HepG2 (cell line): ENCODE measurements around the gene DNAH9. TPM values are rescaled to one million over a fixed set of nuclear protein-coding genes. Genes with fewer than 3 reads are reported as not detected.

ENCODE experiments used
- ATAC-seq: fragments of 200-7000 bp; cut with Tn5 transposase; 3 replicates; pipeline ENCODE4 v1.9.1; 2020; ENCODE audit warnings: mild to moderate bottlenecking, moderate library complexity
- BruUV-seq: library from RNA; stranded (reverse); fragments of 400-500 nt; replicated peaks from 2 replicates; lab custom pipeline; 2021; lab: Mats Ljungman, UMichigan
- CTCF ChIA-PET: fragments of 300-600 bp; formaldehyde crosslinking; extraction: SDS; loops from one replicate; lab custom pipeline; 2021; ENCODE audit warnings: low total read pairs, inconsistent platforms, low intra/inter-chr PET ratio; lab: Yijun Ruan, JAX
- POLR2A ChIA-PET: fragments of 350-600 bp; sonication (Branson Sonifier 250); formaldehyde crosslinking; loops from one replicate; lab custom pipeline; 2020; ENCODE audit warnings: antibody characterized with exemption, inconsistent platforms; lab: Yijun Ruan, JAX
- DNase-seq: peaks from one replicate; pipeline ENCODE4 v3.0.0-alpha.2; 2015; ENCODE audit warnings: low spot score
- FAIRE-seq: peaks from 3 replicates; lab custom pipeline; 2011; peaks lifted over from hg19 to GRCh38; lab: Jason Lieb, UNC
- H2AFZ ChIP-seq: one replicate; pipeline ENCODE4 v1.6.1; 2011; ENCODE audit warnings: low read length, inconsistent platforms
- H3K27ac ChIP-seq: fragments of 300-600 bp; 3 replicates; pipeline ENCODE4 v1.8.0; 2011; ENCODE audit warnings: mixed run types, mild to moderate bottlenecking, mixed read lengths, low read length, inconsistent platforms; ENCODE audit not compliant: insufficient read depth; ENCODE audit errors: extremely low read length
- H3K27me3 ChIP-seq, 2 experiments: fragments of 200-600 bp in 1 of 2; 2 replicates in 1 of 2; 3 replicates in 1 of 2; pipeline versions ENCODE4 v1.6.0 to v1.8.0; 2011; ENCODE audit warnings: low read length in 2 of 2, mild to moderate bottlenecking in 2 of 2, moderate library complexity in 2 of 2, inconsistent platforms in 1 of 2; ENCODE audit not compliant: insufficient read depth in 2 of 2, control insufficient read depth in 1 of 2
- H3K36me3 ChIP-seq, 2 experiments: fragments of 200-600 bp in 1 of 2; replicated peaks in 1 of 2; 2 replicates in 1 of 2; 3 replicates in 1 of 2; pipeline versions ENCODE4 v1.5.1 to v1.8.0; 2011; ENCODE audit warnings: low read length in 2 of 2, inconsistent platforms in 1 of 2; ENCODE audit not compliant: insufficient read depth in 2 of 2, control insufficient read depth in 1 of 2
- H3K4me1 ChIP-seq: 2 replicates; pipeline ENCODE4 v1.5.1; 2012; ENCODE audit warnings: low read length, inconsistent platforms; ENCODE audit not compliant: insufficient read depth
- H3K4me2 ChIP-seq: 2 replicates; pipeline ENCODE4 v1.6.0; 2011; ENCODE audit warnings: low read depth, low read length, inconsistent platforms
- H3K4me3 ChIP-seq, 3 experiments: fragments of 200-600 bp in 1 of 3; sonication (generic), shearing (Covaris generic) in 1 of 3; replicated peaks in 1 of 3; 2 replicates each; pipeline ENCODE4 v1.5.1; 2011 to 2016; ENCODE audit warnings: low read length in 3 of 3, inconsistent platforms in 2 of 3, low read depth in 2 of 3, mild to moderate bottlenecking in 2 of 3, control low read depth in 1 of 3, mixed read lengths in 1 of 3; ENCODE audit not compliant: insufficient read depth in 1 of 3
- H3K79me2 ChIP-seq: one replicate; pipeline ENCODE4 v1.6.1; 2011; ENCODE audit warnings: low read length, inconsistent platforms; ENCODE audit not compliant: insufficient read depth
- H3K9ac ChIP-seq: 2 replicates; pipeline ENCODE4 v1.6.0; 2011; ENCODE audit warnings: mild to moderate bottlenecking, low read depth, low read length, inconsistent platforms; ENCODE audit not compliant: insufficient read depth
- H3K9me3 ChIP-seq: 2 replicates; pipeline ENCODE4 v1.5.1; 2012; ENCODE audit warnings: mild to moderate bottlenecking, low read length
- H4K20me1 ChIP-seq: 2 replicates; pipeline ENCODE4 v1.6.0; 2011; ENCODE audit warnings: inconsistent platforms, mild to moderate bottlenecking, low read length, moderate library complexity; ENCODE audit not compliant: insufficient read depth
- ARID3A ChIP-seq: IDR thresholded peaks from 2 replicates; pipeline ENCODE4 v1.6.1; 2012; ENCODE audit warnings: low read depth, low read length, improper control_type of control experiment
- CBFB ChIP-seq: sonication (generic); formaldehyde crosslinking; IDR thresholded peaks from 2 replicates; pipeline ENCODE4 v1.4.0; 2020; ENCODE audit warnings: missing genetic modification reagents
- DMTF1 ChIP-seq: sonication (generic); formaldehyde crosslinking; IDR thresholded peaks from 2 replicates; pipeline ENCODE4 v1.4.0; 2020; ENCODE audit warnings: mild to moderate bottlenecking, missing genetic modification reagents
- FOXA1 ChIP-seq, 2 experiments: fragments of 450-650 bp in 1 of 2; sonication (generic) in 1 of 2; formaldehyde crosslinking in 1 of 2; IDR thresholded peaks; 2 replicates each; pipeline versions ENCODE4 v1.4.0 to v1.6.1; 2016 to 2020; ENCODE audit warnings: missing genetic modification reagents in 1 of 2
- FOXA3 ChIP-seq: IDR thresholded peaks from 2 replicates; pipeline ENCODE4 v1.6.1; 2016; ENCODE audit warnings: missing genetic modification reagents, missing compliant biosample characterization
- FOXC1 ChIP-seq: sonication (generic); formaldehyde crosslinking; IDR thresholded peaks from 2 replicates; pipeline ENCODE4 v1.8.0; 2022; ENCODE audit warnings: mild to moderate bottlenecking, missing genetic modification reagents, borderline replicate concordance
- LBX2 ChIP-seq: sonication (generic); formaldehyde crosslinking; IDR thresholded peaks from 2 replicates; pipeline ENCODE4 v1.5.0; 2020; ENCODE audit warnings: missing genetic modification reagents, mild to moderate bottlenecking, borderline replicate concordance
- NFYB ChIP-seq: sonication (generic); formaldehyde crosslinking; IDR thresholded peaks from 2 replicates; pipeline ENCODE4 v1.4.0; 2020; ENCODE audit warnings: missing genetic modification reagents
- PLRG1 ChIP-seq: fragments of 450-650 bp; conservative IDR thresholded peaks from 2 replicates; pipeline ENCODE4 v1.6.1; 2016
- PRDM15 ChIP-seq: sonication (generic); formaldehyde crosslinking; IDR thresholded peaks from 2 replicates; pipeline ENCODE4 v1.4.0; 2020; ENCODE audit warnings: missing genetic modification reagents
- SMAD1 ChIP-seq: sonication (generic); formaldehyde crosslinking; IDR thresholded peaks from 2 replicates; pipeline ENCODE4 v1.4.0; 2020; ENCODE audit warnings: missing genetic modification reagents, low read depth, mild to moderate bottlenecking, borderline replicate concordance
- STAT5B ChIP-seq: sonication (generic); formaldehyde crosslinking; IDR thresholded peaks from 2 replicates; pipeline ENCODE4 v1.4.0; 2020; ENCODE audit warnings: missing genetic modification reagents
- ZFP1 ChIP-seq: IDR thresholded peaks from 2 replicates; pipeline ENCODE4 v1.6.1; 2016
- ZFP36L1 ChIP-seq: sonication (generic); formaldehyde crosslinking; IDR thresholded peaks from 2 replicates; pipeline ENCODE4 v1.8.0; 2022; ENCODE audit warnings: mild to moderate bottlenecking, missing genetic modification reagents, moderate library complexity
- ZSCAN25 ChIP-seq: sonication (generic); formaldehyde crosslinking; IDR thresholded peaks from 2 replicates; pipeline ENCODE4 v1.8.0; 2022; ENCODE audit warnings: mild to moderate bottlenecking, missing genetic modification reagents
- WGBS: methylation state at CpG from one replicate; pipeline ENCODE4 v1.1.6; 2017; ENCODE audit warnings: low lambda C conversion rate; 5-methylcytosine and 5-hydroxymethylcytosine counted together
- in situ Hi-C: cut with HindIII; loops from 2 replicates; pipeline ENCODE4 v1.10.0; 2017; ENCODE audit warnings: low pct_unique_long_range_greater_than_20kb; ENCODE audit not compliant: extremely low pct_ligation_motif_present
- intact Hi-C: fragments of 100-400 bp; cut with micrococcal nuclease; formaldehyde crosslinking; loops from one replicate; pipeline ENCODE4 v1.10.0; 2022; ENCODE audit not compliant: unreplicated experiment
- polyA plus RNA-seq, 8 experiments: library from polyadenylated mRNA; depleted of rRNA in 3 of 8; stranded (reverse) in 7 of 8; unstranded in 1 of 8; fragments of >200 nt; fragmentation: Illumina TruSeq in 4 of 8; extraction: Trizol in 4 of 8; gene quantifications; 2 replicates each; pipeline versions ENCODE4 v1.2.1 to v1.2.3, GENCODE V29; 2011 to 2016; ENCODE audit warnings: low read depth in 4 of 8, missing spikeins in 1 of 8, mixed read lengths in 1 of 8; ENCODE audit not compliant: insufficient read depth in 1 of 8
- total RNA-seq, 5 experiments: library from RNA; depleted of rRNA; stranded (reverse); fragments of >200 nt; fragmentation: Illumina TruSeq; extraction: Trizol; gene quantifications; 2 replicates each; pipeline ENCODE4 v1.2.3, GENCODE V29; 2016; ENCODE audit warnings: low read depth in 1 of 5

Gene DNAH9
- total and polyA plus RNA-seq, 2 of the 13 experiments (the other 11 are each of a cell fraction or from before 2014, with no cell fraction given) = not detected

- H2AFZ ChIP-seq = no peak overlapping the region
- H3K9ac ChIP-seq = no peak overlapping the region
- no peaks in the 10 kb centered on the region for H3K4me1 ChIP-seq
- H3K4me3 ChIP-seq = no peak overlapping the region
- FAIRE-seq (no peak), DNase-seq (no peak), ATAC-seq (no peak)
- H4K20me1 ChIP-seq = no peaks in the 10 kb centered on the region
- in situ Hi-C loops (no loop called here), intact Hi-C loops (no loop called here)
- no TSS peak for BruUV-seq
- no peak overlapping the region for H3K4me2 ChIP-seq
- peaks cover 0 to 6% of the 10 kb centered on the region in 2 experiments; a peak in 2 of 5 replicates for H3K27me3 ChIP-seq
- POLR2A ChIA-PET = no interaction called here
- TF ChIP-seq NFYB = no peak
- TF ChIP-seq FOXA3 (CRISPR knock-in tag) = no peak
- TF ChIP-seq LBX2 = no peak
- TF ChIP-seq ZFP1 (CRISPR knock-in tag) = no peak
- TF ChIP-seq CBFB (CRISPR knock-in tag) = no peak
- TF ChIP-seq ZSCAN25 (CRISPR knock-in tag) = no peak
- no peak for TF ChIP-seq FOXA1 (IDR thresholded peaks at IDR 0.05)
- TF ChIP-seq FOXA1 (CRISPR knock-in tag; IDR thresholded peaks at IDR 0.05) = no peak
- TF ChIP-seq STAT5B (CRISPR knock-in tag) = no peak
- no peak for TF ChIP-seq SMAD1
- no peak for TF ChIP-seq DMTF1 (CRISPR knock-in tag)
- no peak for TF ChIP-seq ZFP36L1 (CRISPR knock-in tag)
- TF ChIP-seq PRDM15 (CRISPR knock-in tag) = no peak
- no peak for TF ChIP-seq FOXC1 (CRISPR knock-in tag)
- no peak for TF ChIP-seq ARID3A
- no peak for TF ChIP-seq PLRG1
- H3K9me3 ChIP-seq = no peaks in the 10 kb centered on the region
- WGBS = 6% methylated on average over 3 of the region's 7 CpGs
- H3K36me3 ChIP-seq = no peaks in the 10 kb centered on the region
- CTCF ChIA-PET = no interaction called here
- no peak overlapping the region for H3K27ac ChIP-seq
- no peaks in the 10 kb centered on the region for H3K79me2 ChIP-seq
Measured at GRCh38 chr17:11807606-11808005, 209.3 kb downstream of the DNAH9 start.
